Liver (tissue), 9 donors: Measurements from ENCODE around the gene CAMK1D. TPM values are rescaled to one million over a fixed set of nuclear protein-coding genes. Genes with fewer than 3 reads are reported as not detected.

ENCODE experiments used
- DNase-seq: peaks from one replicate; pipeline ENCODE4 v3.0.0-alpha.2; 2017; ENCODE audit warnings: low spot score
- H3K27ac ChIP-seq, 2 donors: one replicate each; pipeline ENCODE4 v1.7.0; 2013; ENCODE audit warnings: inconsistent platforms in 2 of 2, low read length in 2 of 2, control low read depth in 1 of 2, low read depth in 1 of 2, mild to moderate bottlenecking in 1 of 2
- H3K27me3 ChIP-seq, 4 donors: one replicate each; pipeline versions ENCODE4 v1.6.1 to v1.7.0; 2013; ENCODE audit warnings: low read length in 3 of 4, inconsistent platforms in 1 of 4, mild to moderate bottlenecking in 1 of 4, moderate library complexity in 1 of 4; ENCODE audit not compliant: control insufficient read depth in 4 of 4, insufficient read depth in 4 of 4
- H3K36me3 ChIP-seq, 4 donors: one replicate each; pipeline versions ENCODE4 v1.6.1 to v1.7.0; 2013; ENCODE audit warnings: low read length in 3 of 4, mild to moderate bottlenecking in 3 of 4, low read depth in 1 of 4, moderate library complexity in 1 of 4; ENCODE audit not compliant: control insufficient read depth in 4 of 4, insufficient read depth in 3 of 4
- H3K4me1 ChIP-seq, 4 donors: one replicate each; pipeline versions ENCODE4 v1.6.1 to v1.7.0; 2013; ENCODE audit warnings: low read length in 3 of 4, mild to moderate bottlenecking in 3 of 4, moderate library complexity in 1 of 4; ENCODE audit not compliant: control insufficient read depth in 4 of 4, insufficient read depth in 4 of 4
- H3K4me3 ChIP-seq, 3 donors: one replicate each; pipeline versions ENCODE4 v1.6.1 to v1.7.0; 2013; ENCODE audit warnings: low read length in 3 of 3, control low read depth in 1 of 3, low read depth in 1 of 3, mild to moderate bottlenecking in 1 of 3
- H3K9ac ChIP-seq, 2 donors: one replicate each; pipeline ENCODE4 v1.7.0; 2013; ENCODE audit warnings: low read length in 2 of 2, mild to moderate bottlenecking in 2 of 2, moderate library complexity in 2 of 2, control low read depth in 1 of 2, low read depth in 1 of 2
- H3K9me3 ChIP-seq, 4 donors: one replicate each; pipeline versions ENCODE4 v1.6.1 to v1.7.0; 2013; ENCODE audit warnings: low read length in 3 of 4; ENCODE audit not compliant: control insufficient read depth in 4 of 4
- CTCF ChIP-seq: fragments of 150-350 bp; IDR thresholded peaks from 2 replicates; pipeline ENCODE4 v1.5.1; 2017; ENCODE audit warnings: improper control_type of control experiment, low read depth, low read length; ENCODE audit not compliant: missing input control
- EGR1 ChIP-seq, 2 donors: IDR thresholded peaks; 2 replicates each; pipeline ENCODE4 v1.6.1; 2016 to 2018; ENCODE audit warnings: antibody characterized with exemption in 2 of 2, low read depth in 2 of 2
- FOXA1 ChIP-seq: IDR thresholded peaks from 2 replicates; pipeline ENCODE4 v1.6.1; 2016; ENCODE audit warnings: antibody characterized with exemption
- FOXA2 ChIP-seq: IDR thresholded peaks from 2 replicates; pipeline ENCODE4 v1.6.1; 2016; ENCODE audit warnings: antibody characterized with exemption
- GABPA ChIP-seq, 2 donors: IDR thresholded peaks in 1 of 2; conservative IDR thresholded peaks in 1 of 2; 2 replicates each; pipeline ENCODE4 v1.6.1; 2016; ENCODE audit warnings: antibody characterized with exemption in 2 of 2, mild to moderate bottlenecking in 1 of 2, moderate library complexity in 1 of 2
- HNF4A ChIP-seq, 2 donors: conservative IDR thresholded peaks; 2 replicates each; pipeline ENCODE4 v1.6.1; 2016; ENCODE audit warnings: antibody characterized with exemption in 2 of 2, mild to moderate bottlenecking in 2 of 2
- HNF4G ChIP-seq: IDR thresholded peaks from 2 replicates; pipeline ENCODE4 v1.6.1; 2016; ENCODE audit warnings: antibody characterized with exemption
- JUND ChIP-seq, 2 donors: IDR thresholded peaks; 2 replicates each; pipeline ENCODE4 v1.6.1; 2016; ENCODE audit warnings: antibody characterized with exemption in 2 of 2
- MAX ChIP-seq: IDR thresholded peaks from 2 replicates; pipeline ENCODE4 v1.6.1; 2016; ENCODE audit warnings: antibody characterized with exemption
- NR2F2 ChIP-seq: IDR thresholded peaks from 2 replicates; pipeline ENCODE4 v1.6.1; 2016; ENCODE audit warnings: antibody characterized with exemption
- RAD21 ChIP-seq, 2 donors: IDR thresholded peaks; 2 replicates each; pipeline ENCODE4 v1.6.1; 2016; ENCODE audit warnings: antibody characterized with exemption in 2 of 2, mild to moderate bottlenecking in 2 of 2
- REST ChIP-seq: IDR thresholded peaks from 2 replicates; pipeline ENCODE4 v1.6.1; 2016; ENCODE audit warnings: antibody characterized with exemption, mild to moderate bottlenecking
- RXRA ChIP-seq, 2 donors: IDR thresholded peaks; 2 replicates each; pipeline ENCODE4 v1.6.1; 2017 to 2018; ENCODE audit warnings: antibody characterized with exemption in 2 of 2, mild to moderate bottlenecking in 1 of 2
- SP1 ChIP-seq: IDR thresholded peaks from 2 replicates; pipeline ENCODE4 v1.6.1; 2018; ENCODE audit warnings: antibody characterized with exemption, mild to moderate bottlenecking
- TAF1 ChIP-seq: conservative IDR thresholded peaks from 2 replicates; pipeline ENCODE4 v1.6.1; 2016; ENCODE audit warnings: antibody characterized with exemption, mild to moderate bottlenecking
- YY1 ChIP-seq: IDR thresholded peaks from 2 replicates; pipeline ENCODE4 v1.6.1; 2016; ENCODE audit warnings: antibody characterized with exemption, mild to moderate bottlenecking
- ZBTB33 ChIP-seq: IDR thresholded peaks from 2 replicates; pipeline ENCODE4 v1.6.1; 2016; ENCODE audit warnings: antibody characterized with exemption
- WGBS: extraction: QIAGEN DNeasy Blood & Tissue Kit; methylation state at CpG from one replicate; pipeline ENCODE4 v1.1.7; 2013; 5-methylcytosine and 5-hydroxymethylcytosine counted together
- polyA plus RNA-seq, 2 donors: library from polyadenylated mRNA; stranded (reverse) in 1 of 2; unstranded in 1 of 2; fragments of 200-250 nt in 1 of 2; fragments of >200 nt in 1 of 2; fragmentation: Nextera tagmentation in 1 of 2; extraction: Ambion mirVana in 1 of 2; gene quantifications; one replicate each; pipeline versions ENCODE4 v1.2.1 to v1.2.3, GENCODE V29; 2013 to 2015
- total RNA-seq, 2 donors: library from RNA; depleted of rRNA; stranded (reverse); fragments of >200 nt; gene quantifications; one replicate each; pipeline ENCODE4 v1.2.3, GENCODE V29; 2014
- TF ChIP-seq, protein P1 (sequence below): IDR thresholded peaks from 2 replicates; pipeline ENCODE4 v1.6.1; 2016; ENCODE audit warnings: antibody characterized with exemption
- donor health status: healthy.
- donor health status: healthy.
- donor health status: healthy.
- donor health status: healthy.
- donor health status: healthy.

Gene CAMK1D
- total and polyA plus RNA-seq, 4 donors = 2.7 to 10.1 (median 4.2) TPM

GRCh38 chr10:12606461-12606860, 257.1 kb downstream of the CAMK1D start:
- TF ChIP-seq SP1 (no peak), ZBTB33 (no peak), NR2F2 (no peak), GABPA (IDR thresholded peaks at IDR 0.05 in 1 of 2, conservative IDR thresholded peaks at IDR 0.05 in 1 of 2) (no peak), REST (no peak), FOXA2 (no peak), RXRA (IDR thresholded peaks at IDR 0.05) (no peak), TAF1 (no peak), MAX (no peak), EGR1 (IDR thresholded peaks at IDR 0.05; ENCODE audit: low read depth in 2 of 2) (no peak), FOXA1 (no peak), RAD21 (IDR thresholded peaks at IDR 0.05) (no peak), JUND (IDR thresholded peaks at IDR 0.05) (no peak), CTCF (no peak), YY1 (no peak), HNF4A (conservative IDR thresholded peaks at IDR 0.05) (no peak), HNF4G (no peak)
- TF ChIP-seq, protein P1, sequence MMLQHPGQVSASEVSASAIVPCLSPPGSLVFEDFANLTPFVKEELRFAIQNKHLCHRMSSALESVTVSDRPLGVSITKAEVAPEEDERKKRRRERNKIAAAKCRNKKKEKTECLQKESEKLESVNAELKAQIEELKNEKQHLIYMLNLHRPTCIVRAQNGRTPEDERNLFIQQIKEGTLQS = no peak
- peak overlapping the region in 1 of 2 donors; percentile 90 for H3K27ac ChIP-seq
- WGBS = 80% methylated on average over 12 of the region's 12 CpGs
- H3K36me3 ChIP-seq = no peaks in the 10 kb centered on the region
- no peaks in the 10 kb centered on the region for H3K27me3 ChIP-seq
- no peak for DNase-seq
- no peak overlapping the region for H3K9ac ChIP-seq
- no peak overlapping the region for H3K4me3 ChIP-seq
- no peaks in the 10 kb centered on the region for H3K9me3 ChIP-seq
- peaks cover 9 to 41% (median 31%) of the 10 kb centered on the region in 4 donors for H3K4me1 ChIP-seq
